Glutamatergic neuron (in vitro differentiated cells): ENCODE measurements around the gene EGFL7. TPM values are rescaled to one million over a fixed set of nuclear protein-coding genes. Genes with fewer than 3 reads are reported as not detected.

Source experiments
- DNase-seq: peaks from one replicate; pipeline ENCODE4 v3.0.0; 2022
- H3K27ac Mint-ChIP-seq: one replicate; pipeline ENCODE4 v1.8.0; 2020; ENCODE audit warnings: mild to moderate bottlenecking, mixed read lengths, inconsistent platforms; ENCODE audit not compliant: unreplicated experiment
- H3K27me3 Mint-ChIP-seq: one replicate; pipeline ENCODE4 v1.8.0; 2020; ENCODE audit warnings: mild to moderate bottlenecking, moderate library complexity, mixed read lengths, inconsistent platforms; ENCODE audit not compliant: unreplicated experiment
- H3K36me3 Mint-ChIP-seq: one replicate; pipeline ENCODE4 v1.8.0; 2020; ENCODE audit warnings: mild to moderate bottlenecking, mixed read lengths, inconsistent platforms; ENCODE audit not compliant: unreplicated experiment
- H3K4me1 Mint-ChIP-seq: one replicate; pipeline ENCODE4 v1.8.0; 2020; ENCODE audit warnings: mild to moderate bottlenecking, low read depth, mixed read lengths, inconsistent platforms; ENCODE audit not compliant: unreplicated experiment
- H3K4me3 Mint-ChIP-seq: one replicate; pipeline ENCODE4 v1.8.0; 2020; ENCODE audit warnings: mild to moderate bottlenecking, mixed read lengths, inconsistent platforms; ENCODE audit not compliant: unreplicated experiment
- H3K9me3 Mint-ChIP-seq: one replicate; pipeline ENCODE4 v1.8.0; 2020; ENCODE audit warnings: mild to moderate bottlenecking, moderate library complexity, mixed read lengths, inconsistent platforms; ENCODE audit not compliant: unreplicated experiment
- CTCF ChIP-seq: fragments of 200-600 bp; sonication (generic); IDR thresholded peaks from one replicate; pipeline ENCODE4 v1.5.0; 2021; ENCODE audit not compliant: partially characterized antibody, unreplicated experiment
- total RNA-seq: library from RNA; stranded (reverse); fragmentation: NEBNext Ultra II Directional; extraction: Animal tissue kit (Norgen Biotek cat#: 25700); gene quantifications from one replicate; pipeline ENCODE4 v1.2.1, GENCODE V29; 2021; ENCODE audit not compliant: unreplicated experiment

Gene EGFL7
- total RNA-seq, 1 donor from 2014 or later = 8.1 TPM

- Mint-ChIP-seq H3K27ac (no peak overlapping the region), H3K36me3 (no peaks in the 10 kb centered on the region), H3K9me3 (peaks cover 4% of the 10 kb centered on the region), H3K4me3 (no peak overlapping the region), H3K4me1 (peaks cover 12% of the 10 kb centered on the region), H3K27me3 (peaks cover 9% of the 10 kb centered on the region)
- no peak for TF ChIP-seq CTCF
- no peak for DNase-seq
Observed at GRCh38 chr9:136625101-136626065, 37.3 kb upstream of the EGFL7 start.

GRCh38 chr9:136626066-136626725, 36.5 kb upstream of the EGFL7 start:
- TF ChIP-seq CTCF = no peak
- Mint-ChIP-seq H3K4me3 (no peak overlapping the region), H3K9me3 (peaks cover 4% of the 10 kb centered on the region), H3K36me3 (no peaks in the 10 kb centered on the region), H3K27ac (no peak overlapping the region), H3K27me3 (peaks cover 9% of the 10 kb centered on the region), H3K4me1 (peaks cover 12% of the 10 kb centered on the region)
- DNase-seq = no peak

- no peaks in the 10 kb centered on the region for H3K36me3 Mint-ChIP-seq
- H3K4me3 Mint-ChIP-seq = peak overlapping the region; percentile 30
- peaks cover 4% of the 10 kb centered on the region for H3K9me3 Mint-ChIP-seq
- no peak overlapping the region for H3K27ac Mint-ChIP-seq
- no peak for DNase-seq
- H3K4me1 Mint-ChIP-seq = peaks cover 12% of the 10 kb centered on the region
- peak; percentile 12 for TF ChIP-seq CTCF
- H3K27me3 Mint-ChIP-seq = peaks cover 9% of the 10 kb centered on the region
Observed at GRCh38 chr9:136626740-136627642, 35.7 kb upstream of the EGFL7 start.

GRCh38 chr9:136627703-136628102, 35.0 kb upstream of the EGFL7 start:
- H3K27ac Mint-ChIP-seq = no peak overlapping the region
- peaks cover 9% of the 10 kb centered on the region for H3K27me3 Mint-ChIP-seq
- DNase-seq = no peak
- peak overlapping the region; percentile 52 for H3K4me3 Mint-ChIP-seq
- H3K36me3 Mint-ChIP-seq = no peaks in the 10 kb centered on the region
- peaks cover 4% of the 10 kb centered on the region for H3K9me3 Mint-ChIP-seq
- TF ChIP-seq CTCF = no peak
- peaks cover 12% of the 10 kb centered on the region for H3K4me1 Mint-ChIP-seq
